Activated naive CD8-positive, alpha-beta T cell treated with anti-CD3 and anti-CD28 coated beads, Interleukin-2, amount 50 U/mL, for 24 hours (primary cell): Measurements from ENCODE around the gene ERN1.

Experiments used
- ATAC-seq: fragments of 150-1000 bp; cut with Tn5 transposase; one replicate; pipeline ENCODE4 v1.10.0; 2021
- DNase-seq: peaks from one replicate; pipeline ENCODE4 v3.0.0; 2021
- H3K27ac Mint-ChIP-seq: one replicate; pipeline ENCODE4 v1.8.0; 2021; ENCODE audit warnings: mild to moderate bottlenecking, mixed read lengths
- H3K27me3 Mint-ChIP-seq: one replicate; pipeline ENCODE4 v1.8.0; 2021; ENCODE audit warnings: mixed read lengths
- H3K36me3 Mint-ChIP-seq: one replicate; pipeline ENCODE4 v1.8.0; 2021; ENCODE audit warnings: low read depth, mixed read lengths
- H3K4me1 Mint-ChIP-seq: one replicate; pipeline ENCODE4 v1.8.0; 2021; ENCODE audit warnings: mixed read lengths
- H3K4me3 Mint-ChIP-seq: one replicate; pipeline ENCODE4 v1.8.0; 2021; ENCODE audit warnings: mild to moderate bottlenecking, moderate library complexity, mixed read lengths
- H3K9me3 Mint-ChIP-seq: one replicate; pipeline ENCODE4 v1.8.0; 2021; ENCODE audit warnings: mixed read lengths

The ERN1 gene

DNA sequence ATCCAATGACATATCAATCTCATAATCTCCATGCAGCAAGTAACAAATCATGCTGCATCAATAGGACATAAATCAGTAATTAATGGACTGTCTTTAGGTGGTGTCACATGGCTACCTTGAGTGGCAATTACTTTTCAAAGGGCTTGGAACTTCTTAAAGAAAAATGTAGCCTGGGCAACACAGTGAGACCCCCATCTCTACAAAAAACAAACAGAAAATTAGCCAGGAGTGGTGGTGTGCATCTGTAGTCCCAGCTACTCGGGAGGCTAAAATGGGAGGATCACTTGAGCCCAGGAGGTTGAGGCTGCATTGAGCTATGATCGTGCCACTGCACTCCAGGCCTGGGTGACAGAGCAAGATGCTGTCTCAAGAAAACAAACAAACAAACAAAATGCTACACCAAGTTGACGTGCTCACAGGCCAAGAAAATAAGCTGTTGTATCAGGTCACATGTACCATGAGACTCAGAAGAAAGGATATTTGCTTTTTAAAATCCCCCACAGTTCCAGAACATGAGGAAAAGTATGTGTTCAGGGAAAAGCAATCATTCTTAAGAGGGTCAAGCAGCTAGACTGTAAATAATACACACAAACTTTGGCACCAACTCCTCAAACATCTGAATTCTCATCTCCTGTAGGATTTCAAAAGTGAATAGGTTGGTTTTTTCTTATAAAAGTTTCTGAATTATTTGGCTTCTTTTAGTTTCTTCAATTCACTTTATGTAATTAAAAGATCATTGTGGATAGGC lies 23.8 kb upstream of the ERN1 start:
- Mint-ChIP-seq H3K27ac (no peak overlapping the region), H3K4me3 (no peak overlapping the region), H3K4me1 (no peaks in the 10 kb centered on the region), H3K36me3 (peaks cover 17% of the 10 kb centered on the region), H3K27me3 (no peaks in the 10 kb centered on the region), H3K9me3 (no peaks in the 10 kb centered on the region)
- ATAC-seq (no peak), DNase-seq (no peak)

DNA sequence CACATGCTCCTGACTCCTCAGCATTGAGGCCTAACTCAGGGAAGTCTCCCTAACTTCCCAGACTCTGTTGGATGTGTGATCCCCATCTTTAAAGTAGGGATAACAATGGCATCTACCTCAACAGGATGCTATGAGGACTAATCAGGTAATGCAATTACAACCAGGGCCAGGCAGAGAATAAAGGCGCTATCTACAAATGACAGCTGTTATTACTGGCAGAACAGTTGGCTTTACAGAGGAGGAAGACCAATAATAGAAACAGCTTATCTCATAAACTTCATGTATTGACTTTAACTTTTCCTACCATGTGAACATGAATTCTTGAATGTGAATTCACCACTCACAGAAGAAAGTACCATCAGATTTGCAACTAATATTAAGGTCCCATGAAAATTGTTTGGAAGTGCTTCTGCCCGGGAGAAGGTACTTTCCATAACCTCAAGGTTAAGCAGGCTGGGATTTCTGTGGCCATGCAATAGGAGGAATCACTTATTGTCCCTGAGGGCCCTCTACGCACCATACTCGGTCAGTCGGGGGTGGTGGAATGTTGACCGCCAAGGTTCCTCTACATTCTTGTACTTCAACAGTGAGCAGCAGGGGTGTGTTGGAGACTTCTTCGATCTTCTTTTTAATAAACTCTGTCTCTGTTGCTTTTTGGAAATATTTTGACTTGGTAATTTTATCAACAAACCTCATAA lies 22.6 kb upstream of the ERN1 start:
- H3K27me3 Mint-ChIP-seq = no peaks in the 10 kb centered on the region
- DNase-seq (no peak), ATAC-seq (no peak)
- H3K27ac Mint-ChIP-seq = no peak overlapping the region
- peaks cover 5% of the 10 kb centered on the region for H3K4me1 Mint-ChIP-seq
- peaks cover 26% of the 10 kb centered on the region for H3K36me3 Mint-ChIP-seq
- no peak overlapping the region for H3K4me3 Mint-ChIP-seq
- H3K9me3 Mint-ChIP-seq = no peaks in the 10 kb centered on the region

DNA sequence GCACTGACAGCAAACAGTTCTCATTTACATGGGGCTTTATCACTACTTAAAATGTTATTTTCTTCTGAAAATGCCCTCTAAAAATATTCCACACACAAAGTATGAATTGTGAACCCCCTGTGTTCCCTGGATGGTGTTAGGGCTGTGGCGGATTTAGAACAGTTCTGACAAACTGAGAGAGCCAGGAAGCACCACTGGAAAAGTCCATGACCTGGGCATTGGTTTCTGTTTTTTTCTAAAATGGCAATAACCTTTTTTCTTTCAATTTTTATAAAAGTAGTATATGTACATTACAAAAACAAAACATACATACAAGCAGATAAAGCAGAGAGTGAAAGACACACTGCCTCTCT lies 21.0 kb upstream of the ERN1 start:
- Mint-ChIP-seq H3K9me3 (no peaks in the 10 kb centered on the region), H3K27me3 (no peaks in the 10 kb centered on the region), H3K36me3 (peaks cover 39% of the 10 kb centered on the region), H3K27ac (no peak overlapping the region), H3K4me3 (no peak overlapping the region), H3K4me1 (peaks cover 17% of the 10 kb centered on the region)
- ATAC-seq (no peak), DNase-seq (no peak)

DNA sequence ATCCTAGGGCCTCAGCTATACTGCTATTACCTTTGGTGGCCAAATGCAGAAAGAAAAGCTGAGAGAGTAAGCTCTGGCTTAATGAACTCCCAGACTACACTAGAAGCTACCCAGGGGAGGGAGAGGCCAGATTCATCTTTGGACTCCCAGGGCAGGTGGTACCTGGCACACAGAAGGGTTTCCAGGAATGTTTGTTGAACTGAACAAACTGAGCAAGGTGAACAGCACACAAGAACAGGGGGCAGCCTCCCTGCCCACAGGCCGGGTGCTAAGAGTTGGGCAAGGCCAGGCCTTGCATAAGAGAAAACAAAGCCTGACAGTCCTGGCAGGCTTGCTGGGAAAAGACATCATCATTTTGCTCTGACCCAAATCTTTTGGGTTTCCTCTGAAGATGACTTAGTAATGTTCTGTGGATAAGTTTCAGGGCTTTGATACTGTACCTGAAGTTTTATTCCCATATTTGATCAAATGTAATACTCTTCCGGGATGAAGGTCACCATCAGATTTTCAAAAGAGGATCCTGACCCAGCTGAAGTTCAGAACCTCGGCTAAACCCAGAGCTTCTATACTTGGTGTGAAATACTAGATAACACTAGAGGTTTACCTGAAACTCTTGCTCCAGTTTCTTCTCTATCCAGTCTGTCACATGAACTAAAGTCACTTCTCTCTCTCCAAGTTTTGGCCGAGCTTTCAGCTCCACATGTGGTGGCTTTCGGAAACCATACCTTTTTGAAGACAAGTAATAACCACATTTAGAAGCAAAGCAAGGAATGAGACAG lies 20.5 kb upstream of the ERN1 start:
- DNase-seq (no peak), ATAC-seq (no peak)
- H3K27me3 Mint-ChIP-seq = no peaks in the 10 kb centered on the region
- H3K9me3 Mint-ChIP-seq = no peaks in the 10 kb centered on the region
- H3K4me3 Mint-ChIP-seq = no peak overlapping the region
- no peak overlapping the region for H3K27ac Mint-ChIP-seq
- H3K4me1 Mint-ChIP-seq = peaks cover 17% of the 10 kb centered on the region
- H3K36me3 Mint-ChIP-seq = peaks cover 39% of the 10 kb centered on the region

DNA sequence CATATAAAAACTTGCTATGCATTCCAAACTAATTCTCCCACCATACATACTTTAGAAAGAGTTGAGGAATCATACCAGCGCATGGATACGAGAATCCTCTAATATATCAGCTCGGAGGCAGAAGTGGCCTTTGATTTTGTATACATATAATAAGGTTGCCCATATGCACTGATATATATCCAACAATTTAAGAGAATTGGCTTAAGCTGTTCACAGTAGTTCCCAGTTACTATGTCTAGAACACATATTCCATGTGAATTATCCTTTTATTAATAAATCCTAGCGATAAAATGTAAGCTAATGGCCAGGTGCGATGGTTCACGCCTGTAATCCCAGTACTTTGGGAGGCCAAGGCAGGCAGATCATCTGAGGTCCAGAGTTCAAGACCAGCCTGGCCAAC lies 19.3 kb upstream of the ERN1 start:
- DNase-seq (no peak), ATAC-seq (no peak)
- peaks cover 22% of the 10 kb centered on the region for H3K4me1 Mint-ChIP-seq
- H3K27me3 Mint-ChIP-seq = no peaks in the 10 kb centered on the region
- H3K36me3 Mint-ChIP-seq = peaks cover 39% of the 10 kb centered on the region
- peak overlapping the region; percentile 62 for H3K27ac Mint-ChIP-seq
- no peak overlapping the region for H3K4me3 Mint-ChIP-seq
- H3K9me3 Mint-ChIP-seq = no peaks in the 10 kb centered on the region

DNA sequence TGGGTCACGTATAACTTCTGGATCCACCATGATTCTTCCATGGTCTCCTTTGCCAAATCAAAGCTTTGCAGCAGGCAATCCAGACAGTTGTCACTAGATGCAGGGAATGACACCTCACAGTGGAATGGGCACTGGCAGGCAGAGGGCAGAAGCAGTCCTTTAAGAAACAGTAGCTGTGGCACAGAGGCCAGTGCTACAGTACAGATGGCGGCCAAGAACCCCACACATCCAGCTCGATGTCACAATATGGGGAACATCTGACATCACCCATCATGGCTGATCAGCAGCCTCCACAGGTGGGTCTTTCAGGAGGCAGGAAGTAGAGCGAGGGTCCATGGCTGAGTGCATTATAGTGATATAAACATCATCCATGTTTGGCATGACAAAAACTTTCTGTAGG lies 18.8 kb upstream of the ERN1 start:
- no peak overlapping the region for H3K4me3 Mint-ChIP-seq
- peaks cover 22% of the 10 kb centered on the region for H3K4me1 Mint-ChIP-seq
- H3K36me3 Mint-ChIP-seq = peaks cover 39% of the 10 kb centered on the region
- ATAC-seq = no peak
- no peaks in the 10 kb centered on the region for H3K9me3 Mint-ChIP-seq
- H3K27ac Mint-ChIP-seq = peak overlapping the region; percentile 62
- DNase-seq = no peak
- H3K27me3 Mint-ChIP-seq = no peaks in the 10 kb centered on the region

DNA sequence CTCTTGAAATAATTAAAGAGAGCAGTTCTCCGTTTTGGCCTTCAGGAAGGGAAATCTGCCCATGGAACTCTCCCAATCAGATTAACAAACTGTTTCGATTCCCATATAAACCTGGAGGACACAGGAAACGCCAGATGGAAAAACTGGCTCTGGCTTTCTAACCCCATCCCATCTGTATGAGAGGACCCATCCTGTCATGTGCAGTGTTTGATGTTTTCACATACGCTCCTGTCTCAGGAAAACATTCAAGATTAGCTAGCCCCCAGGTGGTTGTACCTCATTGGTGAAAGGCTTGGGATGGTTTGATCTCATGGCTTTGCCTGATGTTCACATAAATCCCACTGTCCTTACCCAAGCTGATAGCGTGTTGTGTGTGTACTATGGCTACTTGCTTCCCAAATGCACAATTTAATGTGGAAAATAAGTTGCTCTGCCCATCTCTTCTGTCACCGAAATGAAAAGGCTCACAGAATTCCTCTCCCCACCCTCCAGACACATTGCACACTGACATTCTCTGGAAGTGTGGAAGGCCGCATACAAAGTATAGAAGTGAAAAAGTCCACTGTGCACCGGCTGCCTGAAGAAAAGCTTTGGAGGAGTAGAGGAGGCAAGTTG lies 18.2 kb upstream of the ERN1 start:
- DNase-seq = no peak
- no peak overlapping the region for H3K27ac Mint-ChIP-seq
- H3K4me3 Mint-ChIP-seq = no peak overlapping the region
- peaks cover 22% of the 10 kb centered on the region for H3K4me1 Mint-ChIP-seq
- peaks cover 37% of the 10 kb centered on the region for H3K36me3 Mint-ChIP-seq
- no peaks in the 10 kb centered on the region for H3K9me3 Mint-ChIP-seq
- ATAC-seq = no peak
- no peaks in the 10 kb centered on the region for H3K27me3 Mint-ChIP-seq

DNA sequence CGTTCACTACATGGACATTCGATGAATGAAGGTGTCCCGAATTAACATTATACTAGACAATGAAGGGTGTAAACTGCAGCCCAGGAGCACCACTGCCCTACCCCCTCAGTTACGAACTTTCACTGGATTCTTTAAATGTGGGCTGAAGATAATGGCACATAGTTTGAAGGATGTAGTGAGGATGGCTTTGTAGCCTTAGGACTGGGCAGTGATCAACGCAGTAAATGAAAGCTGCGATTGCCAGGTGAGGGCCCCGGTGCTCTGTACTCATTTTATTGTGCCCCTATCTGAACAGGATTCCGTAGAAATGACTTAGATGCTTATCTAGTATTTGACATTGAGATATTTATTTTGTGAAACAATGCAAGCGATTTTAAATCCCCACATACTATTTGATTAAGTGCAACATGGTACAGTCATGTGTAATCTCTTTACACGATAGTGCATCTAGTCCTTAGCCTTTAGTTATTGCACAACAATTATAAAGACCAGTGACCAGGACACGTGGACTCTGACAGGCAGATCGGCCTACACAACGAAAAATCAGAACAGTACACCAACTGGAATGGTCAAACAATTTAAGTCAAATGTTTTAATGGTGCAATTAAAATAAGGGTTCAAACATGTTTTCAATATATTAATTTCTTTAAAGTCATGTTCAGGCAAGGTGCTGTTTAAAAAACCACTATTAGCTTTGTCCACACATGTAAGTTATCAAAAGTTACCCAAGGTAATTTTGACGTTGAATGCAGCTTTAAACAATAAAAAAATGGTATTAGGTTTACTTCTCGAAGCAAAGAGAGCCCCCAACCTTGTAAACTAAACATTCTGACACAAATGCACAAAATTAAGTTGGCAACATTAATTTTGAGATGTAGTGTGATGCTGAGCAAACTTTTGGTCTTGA lies 17.4 kb upstream of the ERN1 start:
- Mint-ChIP-seq H3K9me3 (no peaks in the 10 kb centered on the region), H3K4me3 (no peak overlapping the region), H3K4me1 (peaks cover 22% of the 10 kb centered on the region), H3K36me3 (peaks cover 30% of the 10 kb centered on the region), H3K27me3 (no peaks in the 10 kb centered on the region), H3K27ac (no peak overlapping the region)
- ATAC-seq (no peak), DNase-seq (no peak)

DNA sequence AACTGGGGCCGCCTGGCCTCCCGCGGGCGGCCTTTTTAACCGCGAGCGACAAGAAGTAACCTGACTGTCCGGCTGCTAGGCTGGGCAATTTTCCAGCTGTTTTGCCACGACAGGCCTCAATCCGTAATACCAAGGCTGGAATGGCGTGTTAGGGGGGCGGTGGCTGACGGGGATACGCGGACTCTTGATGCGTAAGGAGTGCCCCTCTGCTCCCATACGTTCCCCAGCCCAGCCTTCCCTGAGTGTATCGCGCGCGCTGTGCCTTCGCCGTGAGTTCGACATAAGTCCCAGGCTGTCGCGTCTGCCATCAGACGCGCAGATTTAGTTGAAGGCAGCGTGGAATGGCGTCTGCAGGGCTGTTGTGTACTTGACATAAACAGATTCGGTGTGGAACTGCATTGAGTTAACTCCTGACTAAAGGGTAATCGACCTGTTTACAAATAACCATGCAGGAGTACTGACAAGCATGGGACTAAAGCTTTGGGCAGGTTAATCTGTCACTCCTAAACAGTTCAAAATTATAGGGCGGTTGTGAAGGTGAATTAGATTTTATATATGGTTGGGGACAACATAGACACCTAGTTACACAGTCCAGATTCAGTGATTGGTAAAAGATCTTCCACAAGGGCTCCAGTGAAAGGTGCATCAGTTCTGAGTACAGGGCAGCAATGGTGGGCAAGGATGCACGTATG lies 16.6 kb upstream of the ERN1 start:
- Mint-ChIP-seq H3K4me3 (no peak overlapping the region), H3K4me1 (peaks cover 22% of the 10 kb centered on the region), H3K27me3 (no peaks in the 10 kb centered on the region), H3K36me3 (peaks cover 29% of the 10 kb centered on the region), H3K9me3 (no peaks in the 10 kb centered on the region), H3K27ac (no peak overlapping the region)
- ATAC-seq = peak; percentile 27
- DNase-seq = peak; percentile 51

DNA sequence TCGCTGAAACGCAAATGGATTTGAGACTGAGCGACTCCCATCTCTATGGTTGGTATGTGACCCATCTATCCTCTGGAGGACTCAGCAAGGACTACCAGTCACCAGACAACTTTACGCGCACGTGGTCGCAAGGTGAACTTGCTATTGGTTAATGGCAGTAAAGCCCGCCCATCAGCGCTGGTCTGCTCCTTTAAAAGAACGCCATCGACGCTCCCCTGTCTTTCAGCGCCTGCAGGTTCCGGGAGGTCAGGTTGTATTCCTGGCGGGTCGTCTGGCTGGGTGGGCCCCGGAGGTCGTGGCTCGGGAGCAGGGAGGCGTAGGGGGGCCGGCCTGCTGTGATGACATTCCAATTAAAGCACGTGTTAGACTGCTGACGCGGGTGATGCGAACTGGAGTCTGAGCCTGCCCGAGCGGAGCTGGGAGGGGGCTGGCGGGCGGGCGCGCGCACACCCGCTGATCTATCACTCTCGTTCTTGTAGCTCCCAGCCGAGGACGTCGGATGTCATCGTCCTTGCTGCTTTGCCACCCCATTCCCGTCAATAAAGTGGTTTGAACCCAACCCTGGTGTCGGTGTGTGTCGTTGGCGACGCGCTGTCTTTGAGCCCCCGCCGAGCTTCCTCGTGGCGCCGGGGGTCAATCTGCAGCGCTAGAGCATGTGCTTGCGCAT lies 15.9 kb upstream of the ERN1 start:
- Mint-ChIP-seq H3K36me3 (peaks cover 29% of the 10 kb centered on the region), H3K27me3 (no peaks in the 10 kb centered on the region), H3K27ac (no peak overlapping the region), H3K4me3 (no peak overlapping the region), H3K9me3 (no peaks in the 10 kb centered on the region), H3K4me1 (peaks cover 22% of the 10 kb centered on the region)
- DNase-seq = peak; percentile 92
- ATAC-seq = peak; percentile 97

DNA sequence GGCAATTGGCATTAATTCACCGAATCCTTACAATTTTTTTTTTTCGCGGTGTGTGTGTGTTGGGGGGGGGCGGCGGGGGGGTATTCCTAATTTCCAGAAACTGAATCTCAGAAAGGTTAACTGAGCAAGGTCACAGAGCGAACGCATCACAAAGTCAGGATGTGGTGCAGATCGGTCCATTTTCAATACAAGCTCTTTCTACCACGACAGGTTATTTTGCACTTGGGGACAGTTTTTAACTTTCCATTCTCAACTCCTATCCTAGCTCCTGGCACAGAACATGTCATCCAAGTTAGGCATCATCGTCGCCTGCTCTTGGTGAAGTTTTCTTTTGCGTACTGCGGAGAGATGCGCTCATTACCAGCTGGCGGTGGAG lies 15.4 kb upstream of the ERN1 start:
- no peaks in the 10 kb centered on the region for H3K27me3 Mint-ChIP-seq
- no peak for ATAC-seq
- H3K36me3 Mint-ChIP-seq = peaks cover 29% of the 10 kb centered on the region
- H3K4me3 Mint-ChIP-seq = no peak overlapping the region
- H3K4me1 Mint-ChIP-seq = peaks cover 22% of the 10 kb centered on the region
- H3K27ac Mint-ChIP-seq = no peak overlapping the region
- H3K9me3 Mint-ChIP-seq = no peaks in the 10 kb centered on the region
- no peak for DNase-seq

DNA sequence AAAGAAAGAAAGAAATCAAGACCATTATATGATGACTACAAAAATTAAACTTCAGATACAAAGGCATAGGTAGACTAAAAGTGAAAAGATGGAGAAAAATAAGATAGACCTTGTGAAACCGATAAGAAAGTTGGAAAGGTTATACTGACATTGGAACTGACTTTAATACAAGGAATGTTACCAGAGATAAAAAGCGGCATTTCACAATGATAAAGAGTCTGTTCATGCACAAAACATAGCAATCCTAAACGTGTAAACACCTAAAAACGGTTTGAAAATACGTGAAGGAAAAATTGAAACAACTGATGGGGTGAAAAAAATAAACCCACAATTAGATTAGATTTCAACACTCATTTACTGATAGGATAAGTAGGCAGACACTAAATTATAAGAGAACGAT lies 9.6 kb upstream of the ERN1 start:
- Mint-ChIP-seq H3K4me3 (no peak overlapping the region), H3K4me1 (no peaks in the 10 kb centered on the region), H3K27me3 (no peaks in the 10 kb centered on the region), H3K36me3 (no peaks in the 10 kb centered on the region), H3K9me3 (no peaks in the 10 kb centered on the region), H3K27ac (no peak overlapping the region)
- DNase-seq (no peak), ATAC-seq (no peak)

DNA sequence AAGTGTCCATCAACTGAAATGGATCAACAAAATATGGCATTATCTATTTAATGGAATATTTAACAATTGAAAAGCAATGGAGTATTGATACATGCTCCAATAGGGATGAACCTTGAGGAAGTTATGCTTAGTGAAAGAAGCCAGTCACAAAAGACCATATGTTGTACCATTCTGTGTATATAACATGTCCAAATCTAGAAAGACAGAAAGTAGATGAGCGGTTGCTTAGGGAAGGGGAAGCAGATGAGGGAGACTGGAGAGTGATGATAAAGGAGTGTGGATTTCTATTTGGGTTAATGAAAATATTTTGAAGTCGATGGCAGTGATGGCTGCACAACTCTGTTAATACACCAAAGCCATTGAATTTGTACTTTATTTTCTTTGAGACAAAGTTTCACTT lies 8.5 kb upstream of the ERN1 start:
- H3K4me1 Mint-ChIP-seq = peaks cover 1% of the 10 kb centered on the region
- no peaks in the 10 kb centered on the region for H3K36me3 Mint-ChIP-seq
- H3K27me3 Mint-ChIP-seq = no peaks in the 10 kb centered on the region
- H3K9me3 Mint-ChIP-seq = no peaks in the 10 kb centered on the region
- DNase-seq (no peak), ATAC-seq (no peak)
- H3K4me3 Mint-ChIP-seq = no peak overlapping the region
- H3K27ac Mint-ChIP-seq = no peak overlapping the region
